Keratinocyte (primary cell): ENCODE results near the gene LRRIQ1. TPM values are rescaled to one million over a fixed set of nuclear protein-coding genes. Genes with fewer than 3 reads are reported as not detected.

Experiments used
- DNase-seq: peaks from one replicate; pipeline ENCODE4 v3.0.0-alpha.2; 2011; ENCODE audit warnings: low read depth, missing footprints, low spot score
- FAIRE-seq: peaks from 2 replicates; lab custom pipeline; 2011; peaks lifted over from hg19 to GRCh38; lab: Jason Lieb, UNC
- H2AFZ ChIP-seq: 2 replicates; pipeline ENCODE4 v1.6.0; 2012; ENCODE audit warnings: low read length, control low read depth, inconsistent platforms; ENCODE audit not compliant: control insufficient read depth
- H3K27ac ChIP-seq: 2 replicates; pipeline ENCODE4 v1.5.1; 2011; ENCODE audit warnings: low read length; ENCODE audit not compliant: control insufficient read depth, insufficient read depth
- H3K27me3 ChIP-seq: 3 replicates; pipeline ENCODE4 v1.6.0; 2011; ENCODE audit warnings: low read length; ENCODE audit not compliant: control insufficient read depth, insufficient read depth; ENCODE audit errors: extremely low read depth
- H3K36me3 ChIP-seq, 2 experiments: 2 replicates in 1 of 2; 3 replicates in 1 of 2; pipeline ENCODE4 v1.5.1; 2011; ENCODE audit warnings: low read length in 2 of 2, mild to moderate bottlenecking in 1 of 2; ENCODE audit not compliant: control insufficient read depth in 2 of 2, insufficient read depth in 2 of 2; ENCODE audit errors: extremely low read depth in 1 of 2
- H3K4me1 ChIP-seq: 3 replicates; pipeline ENCODE4 v1.5.1; 2011; ENCODE audit warnings: low read length; ENCODE audit not compliant: control insufficient read depth, insufficient read depth; ENCODE audit errors: extremely low read depth
- H3K4me2 ChIP-seq: 3 replicates; pipeline ENCODE4 v1.6.0; 2011; ENCODE audit warnings: low read depth, low read length; ENCODE audit not compliant: control insufficient read depth, insufficient read depth; ENCODE audit errors: extremely low read depth
- H3K4me3 ChIP-seq, 3 experiments: fragments of 200-600 bp in 1 of 3; sonication (generic) in 1 of 3; 2 replicates in 2 of 3; 3 replicates in 1 of 3; pipeline ENCODE4 v1.5.1; 2011 to 2016; ENCODE audit warnings: low read length in 3 of 3, mild to moderate bottlenecking in 3 of 3, control low read depth in 2 of 3, inconsistent platforms in 1 of 3, low read depth in 1 of 3, mixed read lengths in 1 of 3, mixed run types in 1 of 3, moderate library complexity in 1 of 3; ENCODE audit not compliant: control insufficient read depth in 2 of 3, insufficient read depth in 2 of 3; ENCODE audit errors: extremely low read depth in 1 of 3
- H3K79me2 ChIP-seq: 2 replicates; pipeline ENCODE4 v1.6.0; 2012; ENCODE audit warnings: low read length; ENCODE audit not compliant: control insufficient read depth, insufficient read depth
- H3K9ac ChIP-seq: 3 replicates; pipeline ENCODE4 v1.6.0; 2011; ENCODE audit warnings: low read length; ENCODE audit not compliant: control insufficient read depth, insufficient read depth; ENCODE audit errors: extremely low read depth
- H3K9me1 ChIP-seq: 3 replicates; pipeline ENCODE4 v1.6.0; 2011; ENCODE audit warnings: low read length; ENCODE audit not compliant: control insufficient read depth, insufficient read depth; ENCODE audit errors: extremely low read depth
- H3K9me3 ChIP-seq: 2 replicates; pipeline ENCODE4 v1.5.1; 2012; ENCODE audit warnings: low read depth, low read length; ENCODE audit not compliant: control insufficient read depth
- H4K20me1 ChIP-seq: 3 replicates; pipeline ENCODE4 v1.6.0; 2011; ENCODE audit warnings: low read length; ENCODE audit not compliant: control insufficient read depth, insufficient read depth; ENCODE audit errors: extremely low read depth
- EZH2 ChIP-seq: IDR thresholded peaks from one replicate; pipeline ENCODE4 v1.6.1; 2012; ENCODE audit warnings: inconsistent platforms, mild to moderate bottlenecking, low read length, moderate library complexity
- dilution Hi-C: fragments of 300-500 bp; cut with MboI; formaldehyde crosslinking; loops from one replicate; pipeline ENCODE4 v1.7.0; 2020; ENCODE audit warnings: low sequenced_read_pairs; ENCODE audit not compliant: extremely low pct_ligation_motif_present
- polyA plus RNA-seq, 5 experiments: library from polyadenylated mRNA; depleted of rRNA in 3 of 5; stranded (reverse) in 3 of 5; stranded (forward) in 1 of 5; unstranded in 1 of 5; fragments of >200 nt; gene quantifications; 1 replicate in 1 of 5; 2 replicates in 3 of 5; 3 replicates in 1 of 5; pipeline versions ENCODE4 v1.2.1 to v1.2.3, GENCODE V29; 2011 to 2012; ENCODE audit warnings: missing spikeins in 2 of 5, low read depth in 1 of 5, low replicate concordance in 1 of 5
- TF ChIP-seq, protein P1 (sequence below), 3 experiments: IDR thresholded peaks in 1 of 3; conservative IDR thresholded peaks in 1 of 3; optimal IDR thresholded peaks in 1 of 3; 2 replicates in 2 of 3; 3 replicates in 1 of 3; pipeline versions ENCODE3 to v1.5.1; 2011; ENCODE audit warnings: low read length in 3 of 3, mild to moderate bottlenecking in 3 of 3, moderate library complexity in 2 of 3, control low read depth in 1 of 3, inconsistent platforms in 1 of 3; ENCODE audit not compliant: insufficient read depth in 2 of 3; ENCODE audit errors: extremely low read depth in 1 of 3

The LRRIQ1 gene
- polyA plus RNA-seq, 1 donor (not counting 4 experiments of a cell fraction or from before 2014, with no cell fraction given): 0.84 TPM

DNA sequence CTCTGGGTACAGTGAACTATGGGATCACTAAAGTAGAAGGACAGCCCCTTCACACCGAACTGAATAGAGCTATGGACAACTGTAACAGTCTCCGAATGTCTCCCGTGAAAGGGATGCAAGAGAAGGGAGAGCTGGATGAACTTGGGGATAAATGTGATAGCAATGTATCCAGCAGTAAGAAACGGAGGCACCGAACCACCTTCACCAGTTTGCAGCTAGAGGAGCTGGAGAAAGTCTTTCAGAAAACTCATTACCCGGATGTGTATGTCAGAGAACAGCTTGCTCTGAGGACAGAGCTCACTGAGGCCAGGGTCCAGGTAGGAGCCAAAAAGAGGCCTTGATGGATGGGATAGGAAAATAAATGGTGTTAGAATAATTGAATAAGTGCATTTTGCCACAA is 247.4 kb downstream of the LRRIQ1 start:
- H3K36me3 ChIP-seq: no peaks in the 10 kb centered on the region
- peaks cover 44% of the 10 kb centered on the region for H3K27me3 ChIP-seq
- TF ChIP-seq, protein P1, sequence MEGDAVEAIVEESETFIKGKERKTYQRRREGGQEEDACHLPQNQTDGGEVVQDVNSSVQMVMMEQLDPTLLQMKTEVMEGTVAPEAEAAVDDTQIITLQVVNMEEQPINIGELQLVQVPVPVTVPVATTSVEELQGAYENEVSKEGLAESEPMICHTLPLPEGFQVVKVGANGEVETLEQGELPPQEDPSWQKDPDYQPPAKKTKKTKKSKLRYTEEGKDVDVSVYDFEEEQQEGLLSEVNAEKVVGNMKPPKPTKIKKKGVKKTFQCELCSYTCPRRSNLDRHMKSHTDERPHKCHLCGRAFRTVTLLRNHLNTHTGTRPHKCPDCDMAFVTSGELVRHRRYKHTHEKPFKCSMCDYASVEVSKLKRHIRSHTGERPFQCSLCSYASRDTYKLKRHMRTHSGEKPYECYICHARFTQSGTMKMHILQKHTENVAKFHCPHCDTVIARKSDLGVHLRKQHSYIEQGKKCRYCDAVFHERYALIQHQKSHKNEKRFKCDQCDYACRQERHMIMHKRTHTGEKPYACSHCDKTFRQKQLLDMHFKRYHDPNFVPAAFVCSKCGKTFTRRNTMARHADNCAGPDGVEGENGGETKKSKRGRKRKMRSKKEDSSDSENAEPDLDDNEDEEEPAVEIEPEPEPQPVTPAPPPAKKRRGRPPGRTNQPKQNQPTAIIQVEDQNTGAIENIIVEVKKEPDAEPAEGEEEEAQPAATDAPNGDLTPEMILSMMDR (optimal IDR thresholded peaks at IDR 0.05 in 1 of 3, IDR thresholded peaks at IDR 0.05 in 1 of 3, conservative IDR thresholded peaks at IDR 0.05 in 1 of 3; ENCODE audit: extremely low read depth in 1 of 3, insufficient read depth in 2 of 3, low read length in 3 of 3): no peak
- peak; percentile 39 for TF ChIP-seq EZH2
- H2AFZ ChIP-seq: no peak overlapping the region
- H3K27ac ChIP-seq: no peak overlapping the region
- H3K4me1 ChIP-seq: peaks cover 10% of the 10 kb centered on the region
- peaks cover 1% of the 10 kb centered on the region for H3K9me3 ChIP-seq
- H4K20me1 ChIP-seq: no peaks in the 10 kb centered on the region
- no peaks in the 10 kb centered on the region for H3K9me1 ChIP-seq
- H3K9ac ChIP-seq: no peak overlapping the region
- no peak for DNase-seq
- no peak for FAIRE-seq
- no peak overlapping the region for H3K4me3 ChIP-seq
- H3K79me2 ChIP-seq: no peaks in the 10 kb centered on the region
- no peak overlapping the region for H3K4me2 ChIP-seq
- dilution Hi-C loops: no loop called here

Other genes starting within 250 kb of the LRRIQ1 start
- 7.4 to 18.9 TPM (median 14.0 TPM) in 3 replicates for gene SLC6A15, start 123.6 kb upstream of the LRRIQ1 start, polyA plus RNA-seq
- gene TSPAN19, start 74 bp upstream of the LRRIQ1 start, polyA plus RNA-seq: 0.05 to 0.11 TPM (median 0.06 TPM) in 3 replicates
- not detected in 3 replicates for gene ALX1, start 243.9 kb downstream of the LRRIQ1 start, polyA plus RNA-seq